ENCODE data around the gene RNF123. TPM values are rescaled to one million over a fixed set of nuclear protein-coding genes. Genes with fewer than 3 reads are reported as not detected.

RNF123 gene
- total RNA-seq, 2 donors from 2014 or later = 36.4 to 39.3 TPM

DNA sequence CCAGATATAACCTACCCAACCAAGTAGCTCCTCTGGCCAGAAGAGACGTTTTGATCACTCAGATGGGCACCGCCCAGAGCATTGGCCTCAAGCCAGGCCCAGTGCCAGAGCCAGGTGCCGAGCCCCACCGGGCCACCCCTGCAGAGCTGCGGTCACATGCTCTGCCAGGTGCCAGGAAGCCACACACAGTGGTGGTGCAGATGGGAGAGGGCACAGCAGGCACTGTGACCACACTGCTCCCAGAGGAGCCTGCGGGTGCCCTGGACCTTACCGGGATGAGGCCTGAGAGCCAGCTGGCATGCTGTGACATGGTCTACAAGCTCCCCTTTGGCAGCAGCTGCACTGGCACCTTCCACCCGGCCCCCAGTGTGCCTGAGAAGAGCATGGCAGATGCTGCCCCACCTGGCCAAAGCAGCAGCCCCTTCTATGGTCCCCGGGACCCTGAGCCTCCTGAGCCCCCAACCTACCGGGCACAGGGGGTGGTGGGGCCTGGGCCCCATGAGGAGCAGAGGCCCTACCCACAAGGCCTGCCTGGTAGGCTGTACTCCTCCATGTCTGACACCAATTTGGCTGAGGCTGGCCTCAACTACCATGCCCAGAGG lies 34.3 kb upstream of the RNF123 start:
- no peak overlapping the region for H3K9ac ChIP-seq (ENCODE audit: low read depth in 2 of 2, low read length in 2 of 2)
- no peak overlapping the region for H3K4me3 ChIP-seq
- no peak for DNase-seq
- H3K27me3 ChIP-seq = no peaks in the 10 kb centered on the region
- no peaks in the 10 kb centered on the region for H3K36me3 ChIP-seq
- no peak overlapping the region for H3K27ac ChIP-seq
- no peaks in the 10 kb centered on the region for H3K9me3 ChIP-seq
- H3K4me1 ChIP-seq = no peaks in the 10 kb centered on the region
- intact Hi-C loops (cut with DNase I) = loop anchor here (5.0 kb wide), 1 partner anchor 93 kb away; no protein-coding TSS in a partner anchor
- TF ChIP-seq, protein P1, sequence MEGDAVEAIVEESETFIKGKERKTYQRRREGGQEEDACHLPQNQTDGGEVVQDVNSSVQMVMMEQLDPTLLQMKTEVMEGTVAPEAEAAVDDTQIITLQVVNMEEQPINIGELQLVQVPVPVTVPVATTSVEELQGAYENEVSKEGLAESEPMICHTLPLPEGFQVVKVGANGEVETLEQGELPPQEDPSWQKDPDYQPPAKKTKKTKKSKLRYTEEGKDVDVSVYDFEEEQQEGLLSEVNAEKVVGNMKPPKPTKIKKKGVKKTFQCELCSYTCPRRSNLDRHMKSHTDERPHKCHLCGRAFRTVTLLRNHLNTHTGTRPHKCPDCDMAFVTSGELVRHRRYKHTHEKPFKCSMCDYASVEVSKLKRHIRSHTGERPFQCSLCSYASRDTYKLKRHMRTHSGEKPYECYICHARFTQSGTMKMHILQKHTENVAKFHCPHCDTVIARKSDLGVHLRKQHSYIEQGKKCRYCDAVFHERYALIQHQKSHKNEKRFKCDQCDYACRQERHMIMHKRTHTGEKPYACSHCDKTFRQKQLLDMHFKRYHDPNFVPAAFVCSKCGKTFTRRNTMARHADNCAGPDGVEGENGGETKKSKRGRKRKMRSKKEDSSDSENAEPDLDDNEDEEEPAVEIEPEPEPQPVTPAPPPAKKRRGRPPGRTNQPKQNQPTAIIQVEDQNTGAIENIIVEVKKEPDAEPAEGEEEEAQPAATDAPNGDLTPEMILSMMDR (IDR thresholded peaks at IDR 0.05) = no peak

DNA sequence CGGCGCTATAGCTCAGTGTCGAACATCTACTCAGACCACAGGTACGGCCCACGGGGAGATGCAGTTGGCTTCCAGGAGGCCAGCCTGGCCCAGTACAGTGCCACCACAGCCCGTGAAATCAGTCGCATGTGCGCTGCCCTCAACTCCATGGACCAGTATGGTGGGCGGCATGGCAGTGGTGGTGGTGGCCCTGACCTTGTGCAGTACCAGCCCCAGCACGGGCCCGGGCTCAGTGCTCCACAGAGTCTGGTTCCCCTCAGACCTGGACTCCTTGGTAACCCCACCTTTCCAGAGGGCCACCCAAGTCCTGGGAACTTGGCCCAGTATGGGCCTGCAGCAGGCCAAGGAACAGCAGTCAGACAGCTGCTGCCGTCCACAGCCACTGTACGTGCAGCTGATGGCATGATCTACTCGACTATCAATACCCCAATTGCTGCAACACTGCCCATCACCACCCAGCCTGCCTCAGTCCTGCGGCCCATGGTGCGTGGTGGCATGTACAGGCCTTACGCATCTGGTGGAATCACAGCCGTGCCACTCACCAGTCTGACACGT lies 33.5 kb upstream of the RNF123 start:
- TF ChIP-seq, protein P1 (IDR thresholded peaks at IDR 0.05) = no peak
- no peak overlapping the region for H3K4me3 ChIP-seq
- H3K9me3 ChIP-seq = no peaks in the 10 kb centered on the region
- H3K36me3 ChIP-seq = no peaks in the 10 kb centered on the region
- no peaks in the 10 kb centered on the region for H3K4me1 ChIP-seq
- H3K27ac ChIP-seq = no peak overlapping the region
- no peak for DNase-seq
- H3K27me3 ChIP-seq = no peaks in the 10 kb centered on the region
- intact Hi-C loops (cut with DNase I) = loop anchor here (5.0 kb wide), 1 partner anchor 94 kb away; no protein-coding TSS in a partner anchor
- no peak overlapping the region for H3K9ac ChIP-seq (ENCODE audit: low read depth in 2 of 2, low read length in 2 of 2)

GRCh38 chr3:49656541-49657112 lies 32.7 kb upstream of the RNF123 start:
- TF ChIP-seq, protein P1 (IDR thresholded peaks at IDR 0.05) = no peak
- Histone ChIP-seq H3K9me3 (no peaks in the 10 kb centered on the region), H3K27me3 (no peaks in the 10 kb centered on the region), H3K4me1 (no peaks in the 10 kb centered on the region), H3K27ac (no peak overlapping the region), H3K4me3 (no peak overlapping the region), H3K9ac (ENCODE audit: low read depth in 2 of 2, low read length in 2 of 2) (no peak overlapping the region), H3K36me3 (no peaks in the 10 kb centered on the region)
- intact Hi-C loops (cut with DNase I) = loop anchor here (5.0 kb wide), 1 partner anchor 94 kb away; no protein-coding TSS in a partner anchor
- DNase-seq = no peak

DNA sequence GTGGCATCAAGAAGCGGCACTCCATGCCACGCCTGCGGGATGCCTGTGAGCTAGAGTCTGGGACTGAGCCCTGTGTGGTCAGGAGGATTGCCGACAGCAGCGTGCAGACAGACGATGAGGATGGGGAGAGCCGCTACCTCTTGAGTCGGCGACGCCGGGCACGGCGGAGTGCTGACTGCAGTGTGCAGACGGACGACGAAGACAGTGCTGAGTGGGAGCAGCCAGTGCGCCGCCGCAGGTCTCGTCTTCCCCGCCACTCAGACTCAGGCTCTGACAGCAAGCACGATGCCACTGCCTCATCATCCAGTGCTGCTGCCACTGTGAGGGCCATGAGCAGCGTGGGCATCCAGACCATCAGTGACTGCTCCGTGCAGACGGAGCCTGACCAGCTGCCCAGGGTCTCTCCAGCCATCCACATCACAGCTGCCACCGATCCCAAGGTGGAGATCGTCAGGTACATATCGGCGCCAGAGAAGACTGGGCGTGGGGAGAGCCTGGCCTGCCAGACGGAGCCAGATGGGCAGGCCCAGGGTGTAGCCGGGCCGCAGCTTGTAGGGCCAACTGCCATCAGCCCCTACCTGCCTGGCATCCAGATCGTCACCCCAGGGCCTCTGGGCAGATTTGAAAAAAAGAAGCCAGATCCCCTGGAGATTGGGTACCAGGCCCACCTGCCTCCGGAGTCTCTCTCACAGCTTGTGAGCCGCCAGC lies 32.0 kb upstream of the RNF123 start:
- Histone ChIP-seq H3K4me3 (no peak overlapping the region), H3K4me1 (no peaks in the 10 kb centered on the region), H3K9ac (ENCODE audit: low read depth in 2 of 2, low read length in 2 of 2) (no peak overlapping the region), H3K9me3 (no peaks in the 10 kb centered on the region), H3K36me3 (no peaks in the 10 kb centered on the region), H3K27ac (no peak overlapping the region), H3K27me3 (no peaks in the 10 kb centered on the region)
- TF ChIP-seq, protein P1 (IDR thresholded peaks at IDR 0.05) = no peak
- DNase-seq = no peak
- intact Hi-C loops (cut with DNase I) = loop anchor here (5.0 kb wide), 1 partner anchor 95 kb away; no protein-coding TSS in a partner anchor

GRCh38 chr3:49658711-49659110 lies 30.6 kb upstream of the RNF123 start:
- no peak for DNase-seq
- intact Hi-C loops (cut with DNase I) = loop anchor here (5.0 kb wide), 1 partner anchor 96 kb away; no protein-coding TSS in a partner anchor
- no peaks in the 10 kb centered on the region for H3K27me3 ChIP-seq
- no peaks in the 10 kb centered on the region for H3K9me3 ChIP-seq
- H3K4me3 ChIP-seq = no peak overlapping the region
- H3K36me3 ChIP-seq = no peaks in the 10 kb centered on the region
- no peak overlapping the region for H3K27ac ChIP-seq
- no peak overlapping the region for H3K9ac ChIP-seq (ENCODE audit: low read depth in 2 of 2, low read length in 2 of 2)
- no peaks in the 10 kb centered on the region for H3K4me1 ChIP-seq
- TF ChIP-seq, protein P1 (IDR thresholded peaks at IDR 0.05) = no peak

All from colonic mucosa (tissue), 4 donors.